K562 (cell line): ENCODE data around the gene TRIM31. TPM values are rescaled to one million over a fixed set of nuclear protein-coding genes. Genes with fewer than 3 reads are reported as not detected.

Experiments
- C11orf30 ChIP-seq: fragments of 450-650 bp; IDR thresholded peaks from 2 replicates; pipeline ENCODE4 v1.6.1; 2016; ENCODE audit warnings: low read depth, mild to moderate bottlenecking
- CBFB ChIP-seq: sonication (generic); formaldehyde crosslinking; IDR thresholded peaks from 2 replicates; pipeline ENCODE4 v1.4.0; 2020; ENCODE audit warnings: mild to moderate bottlenecking, missing genetic modification reagents
- KAT7 ChIP-seq: sonication (generic); formaldehyde crosslinking; IDR thresholded peaks from 2 replicates; pipeline ENCODE4 v1.8.0; 2022; ENCODE audit warnings: missing genetic modification reagents, mild to moderate bottlenecking, borderline replicate concordance
- PTBP1 ChIP-seq: fragments of 200-400 bp; formaldehyde crosslinking; IDR thresholded peaks from 2 replicates; pipeline ENCODE4 v1.6.1; 2017; ENCODE audit warnings: low read depth, low read length
- PYGO2 ChIP-seq: fragments of 450-650 bp; IDR thresholded peaks from 2 replicates; pipeline ENCODE4 v1.6.1; 2016; ENCODE audit warnings: mild to moderate bottlenecking, missing genetic modification characterization, moderate library complexity, missing compliant biosample characterization
- SIN3A ChIP-seq, 2 experiments: fragments of 150-350 bp in 1 of 2; IDR thresholded peaks; 2 replicates each; pipeline ENCODE4 v1.6.1; 2011 to 2016; ENCODE audit warnings: borderline replicate concordance in 2 of 2, low read depth in 2 of 2, low read length in 2 of 2, mild to moderate bottlenecking in 2 of 2, moderate library complexity in 2 of 2; ENCODE audit not compliant: control insufficient read depth in 1 of 2
- ZNF140 ChIP-seq: fragments of 250-450 bp; sonication (Bioruptor Pico); IDR thresholded peaks from 2 replicates; pipeline ENCODE4 v1.8.0; 2021; ENCODE audit warnings: moderate library complexity, mild to moderate bottlenecking, inconsistent platforms
- ZNF224 ChIP-seq: sonication (generic); formaldehyde crosslinking; IDR thresholded peaks from 2 replicates; pipeline ENCODE4 v1.8.0; 2022; ENCODE audit warnings: mild to moderate bottlenecking, missing genetic modification reagents
- ZNF347 ChIP-seq: fragments of 450-650 bp; formaldehyde crosslinking; IDR thresholded peaks from 2 replicates; pipeline ENCODE4 v1.4.0; 2020; ENCODE audit warnings: low read depth, mild to moderate bottlenecking, moderate library complexity
- ZNF507 ChIP-seq: conservative IDR thresholded peaks from 2 replicates; pipeline ENCODE4 v1.6.1; 2017; ENCODE audit warnings: missing genetic modification characterization, missing compliant biosample characterization
- polyA plus RNA-seq, 8 experiments: library from polyadenylated mRNA; depleted of rRNA in 4 of 8; stranded (reverse) in 5 of 8; unstranded in 3 of 8; fragments of >200 nt; fragmentation: Nextera tagmentation in 2 of 8; fragmentation: Illumina TruSeq in 1 of 8; extraction: Ambion mirVana in 2 of 8; extraction: Trizol in 1 of 8; gene quantifications; 2 replicates each; pipeline versions ENCODE4 v1.2.1 to v1.2.3, GENCODE V29; 2011 to 2014; ENCODE audit warnings: inconsistent platforms in 1 of 8, missing spikeins in 1 of 8
- total RNA-seq, 7 experiments: library from RNA; depleted of rRNA in 6 of 7; stranded (reverse); fragments of >200 nt in 6 of 7; fragmentation: Illumina TruSeq in 2 of 7; extraction: Trizol in 2 of 7; gene quantifications; 2 replicates each; pipeline versions ENCODE4 v1.2.1 to v1.2.3, GENCODE V29; 2011 to 2021; ENCODE audit warnings: low replicate concordance in 1 of 7
- TF ChIP-seq, protein P1 (sequence below): fragments of 450-650 bp; IDR thresholded peaks from 2 replicates; pipeline ENCODE4 v1.6.1; 2016; ENCODE audit warnings: mild to moderate bottlenecking, moderate library complexity
- TF ChIP-seq, protein P2 (sequence below): fragments of 450-650 bp; formaldehyde crosslinking; IDR thresholded peaks from 2 replicates; pipeline ENCODE4 v1.4.0; 2020; ENCODE audit warnings: mild to moderate bottlenecking, moderate library complexity
- TF ChIP-seq, protein P3 (sequence below): fragments of 450-650 bp; IDR thresholded peaks from 2 replicates; pipeline ENCODE4 v1.6.1; 2016; ENCODE audit warnings: borderline replicate concordance

Gene TRIM31
- total and polyA plus RNA-seq, 9 of the 15 experiments (the other 6 are each of a cell fraction or from before 2014, with no cell fraction given) = not detected

DNA sequence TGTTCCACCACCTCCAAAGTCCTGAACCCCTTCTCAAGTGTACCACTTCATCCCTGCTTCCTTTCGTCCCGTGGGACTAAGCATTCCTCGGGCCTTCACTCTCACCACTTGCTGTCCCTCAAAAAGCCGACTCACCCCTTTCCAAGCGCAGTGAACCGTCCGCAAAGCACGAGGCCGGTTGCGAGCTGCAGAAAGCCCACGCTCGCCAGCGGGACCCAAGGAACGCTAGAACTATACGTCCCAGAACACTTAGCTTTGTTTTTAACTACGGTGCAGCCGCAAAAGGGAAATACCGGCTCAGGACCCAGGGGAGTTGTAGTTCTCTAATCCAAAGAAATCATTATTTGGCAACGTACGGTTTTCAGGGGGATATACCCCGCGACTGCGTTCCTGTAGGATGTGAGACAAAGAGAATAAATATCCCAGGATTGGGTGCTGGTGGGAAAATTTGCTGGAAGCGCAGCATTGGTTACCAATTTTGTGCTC is 52.2 kb downstream of the TRIM31 start (continued):
- TF ChIP-seq, protein P1, sequence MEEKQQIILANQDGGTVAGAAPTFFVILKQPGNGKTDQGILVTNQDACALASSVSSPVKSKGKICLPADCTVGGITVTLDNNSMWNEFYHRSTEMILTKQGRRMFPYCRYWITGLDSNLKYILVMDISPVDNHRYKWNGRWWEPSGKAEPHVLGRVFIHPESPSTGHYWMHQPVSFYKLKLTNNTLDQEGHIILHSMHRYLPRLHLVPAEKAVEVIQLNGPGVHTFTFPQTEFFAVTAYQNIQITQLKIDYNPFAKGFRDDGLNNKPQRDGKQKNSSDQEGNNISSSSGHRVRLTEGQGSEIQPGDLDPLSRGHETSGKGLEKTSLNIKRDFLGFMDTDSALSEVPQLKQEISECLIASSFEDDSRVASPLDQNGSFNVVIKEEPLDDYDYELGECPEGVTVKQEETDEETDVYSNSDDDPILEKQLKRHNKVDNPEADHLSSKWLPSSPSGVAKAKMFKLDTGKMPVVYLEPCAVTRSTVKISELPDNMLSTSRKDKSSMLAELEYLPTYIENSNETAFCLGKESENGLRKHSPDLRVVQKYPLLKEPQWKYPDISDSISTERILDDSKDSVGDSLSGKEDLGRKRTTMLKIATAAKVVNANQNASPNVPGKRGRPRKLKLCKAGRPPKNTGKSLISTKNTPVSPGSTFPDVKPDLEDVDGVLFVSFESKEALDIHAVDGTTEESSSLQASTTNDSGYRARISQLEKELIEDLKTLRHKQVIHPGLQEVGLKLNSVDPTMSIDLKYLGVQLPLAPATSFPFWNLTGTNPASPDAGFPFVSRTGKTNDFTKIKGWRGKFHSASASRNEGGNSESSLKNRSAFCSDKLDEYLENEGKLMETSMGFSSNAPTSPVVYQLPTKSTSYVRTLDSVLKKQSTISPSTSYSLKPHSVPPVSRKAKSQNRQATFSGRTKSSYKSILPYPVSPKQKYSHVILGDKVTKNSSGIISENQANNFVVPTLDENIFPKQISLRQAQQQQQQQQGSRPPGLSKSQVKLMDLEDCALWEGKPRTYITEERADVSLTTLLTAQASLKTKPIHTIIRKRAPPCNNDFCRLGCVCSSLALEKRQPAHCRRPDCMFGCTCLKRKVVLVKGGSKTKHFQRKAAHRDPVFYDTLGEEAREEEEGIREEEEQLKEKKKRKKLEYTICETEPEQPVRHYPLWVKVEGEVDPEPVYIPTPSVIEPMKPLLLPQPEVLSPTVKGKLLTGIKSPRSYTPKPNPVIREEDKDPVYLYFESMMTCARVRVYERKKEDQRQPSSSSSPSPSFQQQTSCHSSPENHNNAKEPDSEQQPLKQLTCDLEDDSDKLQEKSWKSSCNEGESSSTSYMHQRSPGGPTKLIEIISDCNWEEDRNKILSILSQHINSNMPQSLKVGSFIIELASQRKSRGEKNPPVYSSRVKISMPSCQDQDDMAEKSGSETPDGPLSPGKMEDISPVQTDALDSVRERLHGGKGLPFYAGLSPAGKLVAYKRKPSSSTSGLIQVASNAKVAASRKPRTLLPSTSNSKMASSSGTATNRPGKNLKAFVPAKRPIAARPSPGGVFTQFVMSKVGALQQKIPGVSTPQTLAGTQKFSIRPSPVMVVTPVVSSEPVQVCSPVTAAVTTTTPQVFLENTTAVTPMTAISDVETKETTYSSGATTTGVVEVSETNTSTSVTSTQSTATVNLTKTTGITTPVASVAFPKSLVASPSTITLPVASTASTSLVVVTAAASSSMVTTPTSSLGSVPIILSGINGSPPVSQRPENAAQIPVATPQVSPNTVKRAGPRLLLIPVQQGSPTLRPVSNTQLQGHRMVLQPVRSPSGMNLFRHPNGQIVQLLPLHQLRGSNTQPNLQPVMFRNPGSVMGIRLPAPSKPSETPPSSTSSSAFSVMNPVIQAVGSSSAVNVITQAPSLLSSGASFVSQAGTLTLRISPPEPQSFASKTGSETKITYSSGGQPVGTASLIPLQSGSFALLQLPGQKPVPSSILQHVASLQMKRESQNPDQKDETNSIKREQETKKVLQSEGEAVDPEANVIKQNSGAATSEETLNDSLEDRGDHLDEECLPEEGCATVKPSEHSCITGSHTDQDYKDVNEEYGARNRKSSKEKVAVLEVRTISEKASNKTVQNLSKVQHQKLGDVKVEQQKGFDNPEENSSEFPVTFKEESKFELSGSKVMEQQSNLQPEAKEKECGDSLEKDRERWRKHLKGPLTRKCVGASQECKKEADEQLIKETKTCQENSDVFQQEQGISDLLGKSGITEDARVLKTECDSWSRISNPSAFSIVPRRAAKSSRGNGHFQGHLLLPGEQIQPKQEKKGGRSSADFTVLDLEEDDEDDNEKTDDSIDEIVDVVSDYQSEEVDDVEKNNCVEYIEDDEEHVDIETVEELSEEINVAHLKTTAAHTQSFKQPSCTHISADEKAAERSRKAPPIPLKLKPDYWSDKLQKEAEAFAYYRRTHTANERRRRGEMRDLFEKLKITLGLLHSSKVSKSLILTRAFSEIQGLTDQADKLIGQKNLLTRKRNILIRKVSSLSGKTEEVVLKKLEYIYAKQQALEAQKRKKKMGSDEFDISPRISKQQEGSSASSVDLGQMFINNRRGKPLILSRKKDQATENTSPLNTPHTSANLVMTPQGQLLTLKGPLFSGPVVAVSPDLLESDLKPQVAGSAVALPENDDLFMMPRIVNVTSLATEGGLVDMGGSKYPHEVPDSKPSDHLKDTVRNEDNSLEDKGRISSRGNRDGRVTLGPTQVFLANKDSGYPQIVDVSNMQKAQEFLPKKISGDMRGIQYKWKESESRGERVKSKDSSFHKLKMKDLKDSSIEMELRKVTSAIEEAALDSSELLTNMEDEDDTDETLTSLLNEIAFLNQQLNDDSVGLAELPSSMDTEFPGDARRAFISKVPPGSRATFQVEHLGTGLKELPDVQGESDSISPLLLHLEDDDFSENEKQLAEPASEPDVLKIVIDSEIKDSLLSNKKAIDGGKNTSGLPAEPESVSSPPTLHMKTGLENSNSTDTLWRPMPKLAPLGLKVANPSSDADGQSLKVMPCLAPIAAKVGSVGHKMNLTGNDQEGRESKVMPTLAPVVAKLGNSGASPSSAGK = peak; percentile 61; the same call in 1 of the 2 replicates
- TF ChIP-seq, protein P2, sequence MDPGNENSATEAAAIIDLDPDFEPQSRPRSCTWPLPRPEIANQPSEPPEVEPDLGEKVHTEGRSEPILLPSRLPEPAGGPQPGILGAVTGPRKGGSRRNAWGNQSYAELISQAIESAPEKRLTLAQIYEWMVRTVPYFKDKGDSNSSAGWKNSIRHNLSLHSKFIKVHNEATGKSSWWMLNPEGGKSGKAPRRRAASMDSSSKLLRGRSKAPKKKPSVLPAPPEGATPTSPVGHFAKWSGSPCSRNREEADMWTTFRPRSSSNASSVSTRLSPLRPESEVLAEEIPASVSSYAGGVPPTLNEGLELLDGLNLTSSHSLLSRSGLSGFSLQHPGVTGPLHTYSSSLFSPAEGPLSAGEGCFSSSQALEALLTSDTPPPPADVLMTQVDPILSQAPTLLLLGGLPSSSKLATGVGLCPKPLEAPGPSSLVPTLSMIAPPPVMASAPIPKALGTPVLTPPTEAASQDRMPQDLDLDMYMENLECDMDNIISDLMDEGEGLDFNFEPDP = no peak
- TF ChIP-seq SIN3A (IDR thresholded peaks at IDR 0.05; ENCODE audit: borderline replicate concordance in 2 of 2, control insufficient read depth in 1 of 2, low read depth in 2 of 2, low read length in 2 of 2) (peak in 1 of 2 experiments; percentile 10; a peak in 1 of 4 replicates), ZNF347 (CRISPR knock-in tag) (no peak), KAT7 (CRISPR knock-in tag) (0 out of 2 replicates have a peak, but pooled peaks have one; percentile 20), CBFB (CRISPR knock-in tag) (no peak), ZNF224 (CRISPR knock-in tag) (no peak), ZNF140 (CRISPR knock-in tag) (no peak), ZNF507 (tag) (no peak), C11orf30 (no peak), PTBP1 (peak; percentile 17; the same call in 1 of the 2 replicates), PYGO2 (0 out of 2 replicates have a peak, but pooled peaks have one; percentile 56)
- TF ChIP-seq, protein P3, sequence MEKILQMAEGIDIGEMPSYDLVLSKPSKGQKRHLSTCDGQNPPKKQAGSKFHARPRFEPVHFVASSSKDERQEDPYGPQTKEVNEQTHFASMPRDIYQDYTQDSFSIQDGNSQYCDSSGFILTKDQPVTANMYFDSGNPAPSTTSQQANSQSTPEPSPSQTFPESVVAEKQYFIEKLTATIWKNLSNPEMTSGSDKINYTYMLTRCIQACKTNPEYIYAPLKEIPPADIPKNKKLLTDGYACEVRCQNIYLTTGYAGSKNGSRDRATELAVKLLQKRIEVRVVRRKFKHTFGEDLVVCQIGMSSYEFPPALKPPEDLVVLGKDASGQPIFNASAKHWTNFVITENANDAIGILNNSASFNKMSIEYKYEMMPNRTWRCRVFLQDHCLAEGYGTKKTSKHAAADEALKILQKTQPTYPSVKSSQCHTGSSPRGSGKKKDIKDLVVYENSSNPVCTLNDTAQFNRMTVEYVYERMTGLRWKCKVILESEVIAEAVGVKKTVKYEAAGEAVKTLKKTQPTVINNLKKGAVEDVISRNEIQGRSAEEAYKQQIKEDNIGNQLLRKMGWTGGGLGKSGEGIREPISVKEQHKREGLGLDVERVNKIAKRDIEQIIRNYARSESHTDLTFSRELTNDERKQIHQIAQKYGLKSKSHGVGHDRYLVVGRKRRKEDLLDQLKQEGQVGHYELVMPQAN = peak; percentile 52; the same call in 1 of the 2 replicates
